B cell (primary cell): ENCODE data around the gene ATAD3B. TPM values are rescaled to one million over a fixed set of nuclear protein-coding genes. Genes with fewer than 3 reads are reported as not detected.
"Not testable (repeated sequence)": the region's sequence is repeated elsewhere in the genome, so short reads cannot be mapped to it uniquely, and the experiment has no call there.

Source experiments
- ATAC-seq: fragments of 200-7000 bp; cut with Tn5 transposase; one replicate; pipeline ENCODE4 v1.10.0; 2021; ENCODE audit warnings: low read depth, mild to moderate bottlenecking, moderate number of reproducible peaks, moderate library complexity
- CTCF ChIA-PET: fragments of 350-600 bp; sonication (Branson Sonifier 250); formaldehyde crosslinking; loops from one replicate; lab custom pipeline; 2021; ENCODE audit warnings: antibody characterized with exemption, inconsistent platforms; lab: Charles Lee
- POLR2A ChIA-PET: fragments of 350-600 bp; sonication (Branson Sonifier 250); formaldehyde crosslinking; loops from one replicate; lab custom pipeline; 2021; ENCODE audit warnings: antibody characterized with exemption; lab: Charles Lee
- DNase-seq: peaks from one replicate; pipeline ENCODE4 v3.0.0; 2013
- H2AFZ ChIP-seq: 2 replicates; pipeline ENCODE4 v1.6.1; 2012; ENCODE audit warnings: mild to moderate bottlenecking, low read depth, low read length; ENCODE audit not compliant: insufficient read depth, poor library complexity, severe bottlenecking
- H3K27ac ChIP-seq, 2 donors: 1 replicate in 1 of 2; 2 replicates in 1 of 2; pipeline ENCODE4 v1.5.1; 2012 to 2013; ENCODE audit warnings: low read length in 2 of 2, mild to moderate bottlenecking in 2 of 2, moderate library complexity in 1 of 2
- H3K27me3 ChIP-seq, 4 experiments: fragments of 200-600 bp in 1 of 4; sonication (generic) in 1 of 4; replicated peaks in 1 of 4; 1 replicate in 2 of 4; 2 replicates in 2 of 4; pipeline versions ENCODE4 v1.6.1 to v1.7.0; 2013 to 2016; ENCODE audit warnings: low read length in 3 of 4, mild to moderate bottlenecking in 2 of 4, mixed read lengths in 1 of 4, moderate library complexity in 1 of 4; ENCODE audit not compliant: insufficient read depth in 4 of 4, control insufficient read depth in 3 of 4; ENCODE audit errors: control extremely low read depth in 1 of 4
- H3K36me3 ChIP-seq, 2 experiments: replicated peaks in 1 of 2; 1 replicate in 1 of 2; 2 replicates in 1 of 2; pipeline versions ENCODE4 v1.6.1 to v1.7.1; 2013; ENCODE audit warnings: low read length in 1 of 2; ENCODE audit not compliant: insufficient read depth in 2 of 2, control insufficient read depth in 1 of 2; ENCODE audit errors: control extremely low read depth in 1 of 2, extremely low read depth in 1 of 2
- H3K4me1 ChIP-seq, 2 donors: fragments of 200-600 bp in 1 of 2; sonication (generic) in 1 of 2; 1 replicate in 1 of 2; 2 replicates in 1 of 2; pipeline versions ENCODE4 v1.5.1 to v1.6.1; 2013 to 2017; ENCODE audit warnings: low read length in 2 of 2; ENCODE audit not compliant: control insufficient read depth in 2 of 2, insufficient read depth in 2 of 2
- H3K4me2 ChIP-seq: replicated peaks from 2 replicates; pipeline ENCODE3; 2012; ENCODE audit warnings: mild to moderate bottlenecking, low read depth, low read length; ENCODE audit not compliant: poor library complexity, severe bottlenecking
- H3K4me3 ChIP-seq, 5 experiments: fragments of 200-600 bp in 1 of 5; sonication (generic) in 1 of 5; 1 replicate in 3 of 5; 2 replicates in 2 of 5; pipeline versions ENCODE4 v1.5.1 to v1.7.0; 2011 to 2016; ENCODE audit warnings: low read length in 4 of 5, mild to moderate bottlenecking in 4 of 5, low read depth in 2 of 5, control low read depth in 1 of 5, moderate library complexity in 1 of 5; ENCODE audit not compliant: insufficient read depth in 1 of 5; ENCODE audit errors: control extremely low read depth in 1 of 5, extremely low read depth in 1 of 5
- H3K79me2 ChIP-seq: fragments of 200-600 bp; sonication (generic); one replicate; pipeline ENCODE4 v1.6.0; 2016; ENCODE audit warnings: low read length; ENCODE audit not compliant: control insufficient read depth, insufficient read depth
- H3K9ac ChIP-seq: fragments of 200-600 bp; sonication (generic); 2 replicates; pipeline ENCODE4 v1.6.1; 2017; ENCODE audit warnings: mild to moderate bottlenecking, low read length, moderate library complexity
- H3K9me3 ChIP-seq, 3 donors: one replicate each; pipeline versions ENCODE4 v1.6.1 to v1.7.1; 2013; ENCODE audit warnings: low read length in 2 of 3; ENCODE audit not compliant: control insufficient read depth in 2 of 3, insufficient read depth in 1 of 3; ENCODE audit errors: control extremely low read depth in 1 of 3
- H4K20me1 ChIP-seq: 2 replicates; pipeline ENCODE4 v1.6.0; 2012; ENCODE audit warnings: mild to moderate bottlenecking, low read length; ENCODE audit not compliant: insufficient read depth, control insufficient read depth, poor library complexity, severe bottlenecking
- H3K27ac Mint-ChIP-seq: one replicate; pipeline ENCODE4 v1.8.0; 2021; ENCODE audit warnings: mixed read lengths
- H3K27me3 Mint-ChIP-seq: one replicate; pipeline ENCODE4 v1.8.0; 2021; ENCODE audit warnings: mixed read lengths
- H3K4me1 Mint-ChIP-seq: one replicate; pipeline ENCODE4 v1.8.0; 2021; ENCODE audit warnings: mixed read lengths
- H3K4me3 Mint-ChIP-seq: one replicate; pipeline ENCODE4 v1.8.0; 2021; ENCODE audit warnings: mixed read lengths
- H3K9me3 Mint-ChIP-seq: one replicate; pipeline ENCODE4 v1.8.0; 2022; ENCODE audit warnings: mixed read lengths; ENCODE audit not compliant: insufficient read depth
- EZH2 ChIP-seq: IDR thresholded peaks from 2 replicates; pipeline ENCODE4 v1.6.1; 2012; ENCODE audit warnings: borderline replicate concordance, low read depth, mild to moderate bottlenecking, moderate library complexity, low read length; ENCODE audit not compliant: insufficient read depth, poor library complexity, severe bottlenecking
- WGBS: methylation state at CpG from one replicate; pipeline ENCODE4 v1.1.5; 2013; ENCODE audit warnings: missing lambda C conversion rate; ENCODE audit not compliant: insufficient coverage; 5-methylcytosine and 5-hydroxymethylcytosine counted together
- intact Hi-C: fragments of 100-400 bp; cut with micrococcal nuclease; formaldehyde crosslinking; loops from one replicate; pipeline ENCODE4 v1.10.0; 2022
- polyA plus RNA-seq: library from polyadenylated mRNA; depleted of rRNA; stranded (reverse); fragments of >200 nt; gene quantifications from 2 replicates; pipeline ENCODE4 v1.2.3, GENCODE V29; 2012
- total RNA-seq, 2 donors: library from RNA; stranded (reverse); fragments of 120-200 nt in 1 of 2; gene quantifications; 1 replicate in 1 of 2; 2 replicates in 1 of 2; pipeline versions ENCODE4 v1.2.3 to v1.2.4, GENCODE V29; 2013 to 2022
- TF ChIP-seq, protein P1 (sequence below): fragments of 200-600 bp; IDR thresholded peaks from one replicate; pipeline ENCODE4 v1.8.0; 2022; ENCODE audit warnings: antibody characterized with exemption, mild to moderate bottlenecking

ATAD3B gene
- total and polyA plus RNA-seq, 2 donors (not counting 1 experiment from before 2014, with no cell fraction given) = 50.9 to 51.5 TPM

DNA sequence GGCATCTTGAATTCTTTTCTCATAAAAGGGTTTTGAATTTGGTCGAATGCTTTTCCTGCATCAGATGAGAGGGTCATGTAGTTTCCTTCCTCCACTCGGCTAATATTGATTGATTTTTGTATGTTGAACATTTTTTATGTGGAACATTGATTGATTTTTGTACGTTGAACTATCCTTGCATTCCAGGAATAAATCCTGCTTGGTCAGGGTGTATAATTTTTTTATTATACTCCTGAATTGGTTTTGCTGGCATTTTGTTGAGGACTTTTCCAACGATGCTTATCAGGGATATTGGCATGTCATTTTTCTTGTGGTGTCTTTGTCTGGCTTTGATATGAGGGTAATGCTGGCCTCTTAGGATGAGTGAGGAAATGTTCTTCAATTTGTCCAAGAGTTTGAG is 60.4 kb downstream of the ATAD3B start:
- H3K4me3 ChIP-seq = no peak overlapping the region
- DNase-seq (no peak), ATAC-seq (no peak)
- TF ChIP-seq EZH2 = no peak
- TF ChIP-seq, protein P1, sequence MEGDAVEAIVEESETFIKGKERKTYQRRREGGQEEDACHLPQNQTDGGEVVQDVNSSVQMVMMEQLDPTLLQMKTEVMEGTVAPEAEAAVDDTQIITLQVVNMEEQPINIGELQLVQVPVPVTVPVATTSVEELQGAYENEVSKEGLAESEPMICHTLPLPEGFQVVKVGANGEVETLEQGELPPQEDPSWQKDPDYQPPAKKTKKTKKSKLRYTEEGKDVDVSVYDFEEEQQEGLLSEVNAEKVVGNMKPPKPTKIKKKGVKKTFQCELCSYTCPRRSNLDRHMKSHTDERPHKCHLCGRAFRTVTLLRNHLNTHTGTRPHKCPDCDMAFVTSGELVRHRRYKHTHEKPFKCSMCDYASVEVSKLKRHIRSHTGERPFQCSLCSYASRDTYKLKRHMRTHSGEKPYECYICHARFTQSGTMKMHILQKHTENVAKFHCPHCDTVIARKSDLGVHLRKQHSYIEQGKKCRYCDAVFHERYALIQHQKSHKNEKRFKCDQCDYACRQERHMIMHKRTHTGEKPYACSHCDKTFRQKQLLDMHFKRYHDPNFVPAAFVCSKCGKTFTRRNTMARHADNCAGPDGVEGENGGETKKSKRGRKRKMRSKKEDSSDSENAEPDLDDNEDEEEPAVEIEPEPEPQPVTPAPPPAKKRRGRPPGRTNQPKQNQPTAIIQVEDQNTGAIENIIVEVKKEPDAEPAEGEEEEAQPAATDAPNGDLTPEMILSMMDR = no peak
- no peak overlapping the region for H3K27ac Mint-ChIP-seq
- H3K4me3 Mint-ChIP-seq = no peak overlapping the region
- H4K20me1 ChIP-seq = no peaks in the 10 kb centered on the region
- no peaks in the 10 kb centered on the region for H3K27me3 ChIP-seq
- no peaks in the 10 kb centered on the region for H3K27me3 Mint-ChIP-seq
- WGBS = 92% methylated on average over 2 of the region's 4 CpGs
- ChIA-PET CTCF (no interaction called here), POLR2A (no interaction called here)
- H3K4me2 ChIP-seq = no peak overlapping the region
- no peak overlapping the region for H3K9ac ChIP-seq
- no peak overlapping the region for H3K27ac ChIP-seq
- peaks cover 0 to 5% of the 10 kb centered on the region in 2 experiments for H3K36me3 ChIP-seq
- peaks cover 4% of the 10 kb centered on the region for H3K9me3 Mint-ChIP-seq
- no peaks in the 10 kb centered on the region for H3K4me1 Mint-ChIP-seq
- H3K4me1 ChIP-seq = no peaks in the 10 kb centered on the region
- intact Hi-C loops = no loop called here
- H3K9me3 ChIP-seq = peaks cover 1 to 19% (median 4%) of the 10 kb centered on the region in 3 donors
- no peaks in the 10 kb centered on the region for H3K79me2 ChIP-seq
- H2AFZ ChIP-seq = no peak overlapping the region

DNA sequence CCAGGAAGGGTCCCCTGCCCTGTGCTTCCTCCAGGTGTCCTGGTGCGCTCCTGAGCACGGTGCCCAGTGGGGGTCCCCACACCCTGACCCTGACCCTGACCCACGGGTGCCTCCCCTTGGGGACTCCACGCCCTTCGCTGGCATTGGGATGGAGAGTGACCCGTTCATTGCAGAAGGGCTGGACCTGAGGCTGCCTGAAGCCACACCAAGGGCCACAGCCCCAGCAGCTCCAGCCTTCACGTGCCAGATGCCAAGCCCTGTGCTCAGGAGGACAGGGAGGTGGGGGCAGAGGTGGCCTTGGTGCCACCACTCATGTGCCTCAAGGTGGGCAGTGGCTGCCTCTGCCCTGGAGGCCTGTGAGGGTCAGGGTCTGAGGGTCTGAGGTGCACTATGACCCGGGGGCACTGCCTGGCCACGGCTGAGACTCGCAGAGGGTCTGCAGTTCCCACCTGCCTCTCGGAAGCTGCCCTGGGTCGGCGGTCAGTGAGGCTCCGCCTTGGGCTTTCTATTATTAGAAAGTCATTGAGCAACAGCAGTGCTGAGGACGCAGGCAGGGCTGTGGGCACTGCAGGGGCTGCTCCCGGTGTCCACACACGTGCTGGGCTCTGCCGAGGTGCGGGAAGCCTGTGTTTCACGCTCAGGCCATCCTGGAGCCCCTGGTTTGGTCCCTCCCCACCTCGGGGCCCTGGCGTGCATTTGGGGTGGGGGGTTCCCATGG is 61.8 kb downstream of the ATAD3B start:
- H2AFZ ChIP-seq, H3K79me2 ChIP-seq, H3K4me2 ChIP-seq, POLR2A ChIA-PET, H3K27me3 ChIP-seq, H3K4me3 ChIP-seq, H3K27ac Mint-ChIP-seq, H3K4me1 ChIP-seq, DNase-seq, H3K9me3 Mint-ChIP-seq, H3K27me3 Mint-ChIP-seq, H3K4me3 Mint-ChIP-seq, H3K4me1 Mint-ChIP-seq, intact Hi-C loops, ATAC-seq, H3K27ac ChIP-seq, H3K36me3 ChIP-seq, H4K20me1 ChIP-seq, H3K9ac ChIP-seq, CTCF ChIA-PET: not testable (repeated sequence)
- 100% methylated on average over 6 of the region's 22 CpGs for WGBS
- peaks cover 1 to 19% (median 4%) of the 10 kb centered on the region in 3 donors for H3K9me3 ChIP-seq

DNA sequence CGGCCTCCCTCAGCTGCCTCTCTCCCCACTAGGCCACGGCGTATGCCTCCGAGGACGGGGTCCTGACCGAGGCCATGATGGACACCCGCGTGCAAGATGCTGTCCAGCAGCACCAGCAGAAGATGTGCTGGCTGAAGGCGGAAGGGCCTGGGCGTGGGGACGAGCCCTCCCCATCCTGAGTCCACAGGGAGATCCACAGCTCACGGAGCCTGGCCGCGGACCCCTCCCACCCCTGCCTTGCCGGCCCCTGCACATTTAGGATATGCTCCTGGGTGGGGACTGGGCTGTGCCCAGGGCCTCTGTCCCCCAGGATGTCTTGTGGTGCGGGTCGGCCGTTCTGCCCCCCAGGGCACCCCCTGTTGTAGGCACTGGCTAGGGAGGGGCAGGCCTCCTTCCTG is 62.3 kb downstream of the ATAD3B start:
- H3K4me1 Mint-ChIP-seq, H3K9me3 Mint-ChIP-seq, POLR2A ChIA-PET, H3K79me2 ChIP-seq, H3K27me3 ChIP-seq, H3K4me3 Mint-ChIP-seq, H4K20me1 ChIP-seq, H3K9ac ChIP-seq, H3K27me3 Mint-ChIP-seq, H3K27ac Mint-ChIP-seq, H3K36me3 ChIP-seq, H3K4me2 ChIP-seq, H3K27ac ChIP-seq, ATAC-seq, H3K4me1 ChIP-seq, H2AFZ ChIP-seq, intact Hi-C loops, DNase-seq, CTCF ChIA-PET, H3K4me3 ChIP-seq: not testable (repeated sequence)
- WGBS = 93% methylated on average over 8 of the region's 18 CpGs
- H3K9me3 ChIP-seq = peaks cover 1 to 19% (median 4%) of the 10 kb centered on the region in 3 donors
